NCI-H1092 treated with DMSO at 0.1 percent for 48 hours (cell line): ENCODE data around the gene CCDC194.

Experiments used
- DNase-seq: peaks from one replicate; lab custom pipeline; 2025; lab: John Stamatoyannopoulos, UW

Gene CCDC194, protein sequence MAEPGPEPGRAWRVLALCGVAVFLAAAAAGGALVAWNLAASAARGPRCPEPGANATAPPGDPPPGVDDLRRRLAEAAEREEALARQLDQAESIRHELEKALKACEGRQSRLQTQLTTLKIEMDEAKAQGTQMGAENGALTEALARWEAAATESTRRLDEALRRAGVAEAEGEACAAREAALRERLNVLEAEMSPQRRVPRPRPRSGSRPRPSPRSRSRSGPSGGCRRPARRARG

DNA sequence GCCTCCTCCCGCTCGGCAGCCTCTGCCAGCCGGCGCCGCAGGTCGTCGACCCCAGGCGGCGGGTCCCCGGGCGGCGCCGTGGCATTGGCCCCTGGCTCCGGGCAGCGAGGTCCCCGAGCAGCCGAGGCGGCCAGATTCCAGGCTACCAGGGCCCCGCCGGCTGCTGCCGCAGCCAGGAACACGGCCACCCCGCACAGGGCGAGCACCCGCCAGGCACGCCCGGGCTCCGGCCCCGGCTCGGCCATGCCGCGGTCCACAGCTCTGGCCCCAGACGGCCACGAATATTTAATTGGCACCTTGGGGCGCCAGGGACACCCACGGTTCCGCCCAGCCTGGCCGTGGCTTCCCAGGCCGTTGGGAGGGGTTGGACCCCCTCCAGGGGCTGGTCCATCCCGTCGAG is at the start of gene CCDC194:
CCDC194 (minus strand) TSS at position 283 of the 400 bp plus-strand sequence; CDS start at position 245, 38 bp downstream.
- no peak for DNase-seq

DNA sequence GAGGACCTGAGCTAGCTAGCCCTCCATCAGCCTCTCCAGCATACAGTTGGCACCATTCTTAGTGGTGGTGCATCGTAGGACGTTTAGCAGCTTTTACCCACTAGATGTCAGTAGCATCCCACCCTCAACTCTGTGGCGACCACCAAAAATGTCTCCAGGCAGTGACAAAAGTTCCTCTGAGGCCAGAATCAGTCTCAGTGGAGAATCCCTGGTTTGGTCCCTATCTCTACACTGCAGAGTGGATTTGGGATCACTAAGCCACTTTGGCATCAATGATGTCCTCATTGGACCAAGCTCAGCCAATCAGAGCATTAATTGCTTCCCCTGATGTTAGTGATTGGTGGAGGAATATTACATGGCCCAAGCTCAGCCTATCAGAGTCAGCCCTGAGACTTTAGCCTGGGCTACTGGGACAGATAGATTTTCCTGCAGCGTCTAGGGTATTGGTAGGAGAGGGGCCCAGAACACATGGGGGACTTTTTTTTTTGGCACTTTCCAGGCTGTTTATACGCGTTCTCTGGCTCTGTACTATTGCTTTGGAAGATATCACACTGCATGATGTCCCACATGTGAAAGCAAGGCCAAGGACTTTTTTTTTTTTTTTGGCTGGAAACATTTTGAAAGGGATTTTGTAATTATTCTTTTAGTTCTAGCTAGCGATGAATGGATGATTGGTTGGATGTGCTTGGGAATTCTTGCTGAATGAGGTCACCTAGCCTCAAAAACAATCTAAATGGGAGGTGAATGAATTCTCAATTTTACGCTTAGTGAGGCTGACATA is 47.4 kb upstream of the CCDC194 start:
- DNase-seq: peak; percentile 5

GRCh38 chr19:17436874-17437267 is 42.9 kb upstream of the CCDC194 start:
- no peak for DNase-seq

DNA sequence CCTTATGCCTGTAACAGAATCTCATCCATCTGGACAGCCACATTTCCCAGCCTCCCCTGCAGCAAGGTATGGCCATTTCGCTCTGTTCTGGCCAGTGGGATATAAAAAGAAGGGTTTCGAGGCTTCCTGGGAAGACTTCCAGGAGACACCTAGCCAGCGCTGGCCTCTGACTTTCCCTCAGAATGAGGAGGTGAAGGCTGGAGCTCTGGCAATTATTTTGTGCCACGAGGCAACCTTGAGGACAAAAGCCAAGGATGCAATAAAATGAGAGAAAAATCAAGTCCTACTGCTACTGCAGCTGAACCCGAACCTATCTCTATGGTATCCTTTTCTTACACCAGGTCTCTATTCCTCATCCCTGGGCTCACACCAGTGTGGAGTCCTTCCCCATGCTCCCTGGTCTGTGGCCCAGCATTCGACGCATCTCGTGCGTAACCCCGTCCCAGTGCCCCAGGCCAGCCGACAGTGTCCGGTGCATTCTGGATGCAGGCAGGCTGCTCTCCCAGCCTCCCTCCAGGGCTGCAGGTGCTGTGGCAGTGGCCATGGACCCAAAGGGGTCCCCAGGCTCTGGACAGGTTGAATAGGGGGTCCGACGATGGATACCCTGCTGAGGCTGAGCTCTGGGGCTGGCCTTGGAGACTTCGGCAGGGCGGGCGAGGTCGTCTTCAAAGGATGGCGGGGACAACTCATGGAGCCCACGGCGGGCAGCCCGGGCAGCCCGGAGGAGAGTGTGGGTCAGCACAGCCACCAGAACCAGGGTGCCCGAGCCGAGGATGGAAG is 42.3 kb upstream of the CCDC194 start:
- DNase-seq: no peak

DNA sequence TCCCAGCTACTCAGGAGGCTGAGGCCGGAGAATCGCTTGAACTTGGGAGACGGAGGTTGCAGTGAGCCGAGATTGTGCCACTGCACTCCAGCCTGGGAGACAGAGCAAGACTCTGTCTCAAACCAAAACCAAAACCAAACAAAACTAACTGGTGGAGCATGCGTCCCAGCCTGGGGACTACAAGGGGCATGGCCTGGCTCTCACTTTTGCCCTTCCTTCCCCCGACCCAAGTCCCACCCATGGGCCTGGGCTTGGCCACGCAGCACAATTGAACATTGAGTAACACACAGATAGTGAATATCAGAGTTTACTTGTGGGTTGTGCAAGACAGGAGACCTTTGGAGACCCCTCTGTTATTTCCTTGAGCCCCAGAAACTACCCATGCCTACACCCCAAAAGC is 41.2 kb upstream of the CCDC194 start:
- no peak for DNase-seq

- DNase-seq: no peak
Observed at GRCh38 chr19:17431417-17431816, 37.4 kb upstream of the CCDC194 start.

DNA sequence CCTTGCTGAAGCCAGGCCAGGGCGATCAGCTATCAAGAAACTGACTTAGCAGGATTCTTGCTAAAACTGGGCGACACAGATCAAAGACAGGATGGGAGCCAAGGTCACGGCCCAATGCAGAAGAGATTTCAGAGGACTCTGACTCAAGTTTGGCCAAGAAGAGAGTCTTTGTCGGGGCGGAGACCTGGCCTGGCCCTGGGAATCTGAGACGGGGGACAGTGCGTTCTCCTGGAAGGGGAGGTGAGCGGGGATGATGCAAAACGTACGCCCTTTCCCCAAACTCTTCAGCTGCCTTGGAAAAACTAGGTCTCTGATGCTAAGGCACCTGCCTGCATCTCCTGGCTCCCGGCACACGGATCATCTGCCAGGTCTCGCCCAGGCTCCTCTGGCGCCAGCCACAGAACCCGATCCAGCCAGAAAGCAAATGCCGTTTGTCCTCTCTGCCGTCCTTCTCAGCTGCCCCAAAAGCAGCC is 35.7 kb upstream of the CCDC194 start:
- DNase-seq: no peak

DNA sequence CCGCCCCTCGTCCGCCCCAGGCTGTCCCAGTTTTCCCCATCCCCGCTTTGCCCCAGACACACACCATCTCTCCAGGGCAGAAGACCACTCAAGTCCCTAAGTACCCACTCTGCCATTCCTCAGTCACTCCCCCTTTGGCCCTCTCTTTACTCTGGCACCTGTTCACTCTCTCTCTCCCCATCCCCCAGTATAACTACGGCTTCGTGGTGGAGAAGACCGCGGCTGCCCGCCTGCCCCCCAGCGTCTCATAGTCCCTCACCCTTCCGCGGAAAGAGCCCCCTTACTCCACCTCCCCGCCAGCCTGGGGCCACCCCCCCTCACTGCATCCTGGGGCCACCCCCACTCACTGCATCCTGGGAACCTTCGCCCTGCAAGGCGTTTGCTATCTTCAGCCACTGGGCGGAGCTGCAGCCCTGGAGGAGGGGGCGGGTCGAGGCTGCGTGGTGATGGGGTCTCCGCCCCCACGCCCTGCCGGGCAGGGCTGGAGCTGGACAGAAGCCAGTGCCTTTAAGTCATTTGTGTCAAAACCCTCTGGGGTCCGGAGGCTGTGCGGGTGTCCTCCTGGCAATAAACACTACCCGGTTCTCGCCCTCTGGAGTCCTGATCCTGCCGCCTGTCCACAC is 30.9 kb upstream of the CCDC194 start:
- peak; percentile 51 for DNase-seq

- DNase-seq: no peak
Observed at GRCh38 chr19:17423429-17424208, 29.6 kb upstream of the CCDC194 start.

GRCh38 chr19:17421942-17422341 is 27.9 kb upstream of the CCDC194 start:
- DNase-seq: no peak

DNA sequence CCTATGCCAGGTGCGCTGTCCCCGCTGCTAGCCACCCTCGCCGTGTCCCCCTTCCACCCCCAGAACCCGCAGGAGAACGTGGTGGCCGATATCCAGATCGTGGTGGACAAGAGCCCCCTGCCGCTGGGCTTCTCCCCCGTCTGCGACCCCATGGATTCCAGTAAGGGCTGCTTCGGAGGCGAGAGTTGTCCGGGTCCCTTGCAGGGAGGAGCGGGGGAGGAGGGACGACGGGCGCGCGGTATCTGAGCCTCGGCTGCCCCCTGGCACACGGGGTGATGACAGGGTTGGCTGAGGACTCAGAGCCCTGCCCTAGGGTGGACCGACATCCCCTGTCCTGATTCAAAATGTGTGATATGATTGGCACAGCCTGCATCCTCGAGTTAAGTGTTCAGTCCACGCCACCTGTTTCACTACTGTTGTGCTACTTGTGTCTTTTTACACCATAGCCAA is 26.5 kb upstream of the CCDC194 start:
- DNase-seq: peak; percentile 22

GRCh38 chr19:17419621-17420474 is 25.9 kb upstream of the CCDC194 start, which contains the start of gene MVB12A:
MVB12A (plus strand) TSS chr19:17420047; CDS start chr19:17420136, 89 bp downstream.
- DNase-seq: peak; percentile 97

- DNase-seq: no peak
Observed at GRCh38 chr19:17419154-17419620, 25.2 kb upstream of the CCDC194 start.

GRCh38 chr19:17418710-17419109 is 24.7 kb upstream of the CCDC194 start:
- DNase-seq: no peak

- DNase-seq: no peak
Observed at GRCh38 chr19:17415121-17415520, 21.1 kb upstream of the CCDC194 start.

- no peak for DNase-seq
Observed at GRCh38 chr19:17414097-17414496, 20.1 kb upstream of the CCDC194 start.

GRCh38 chr19:17411801-17412200 is 17.8 kb upstream of the CCDC194 start:
- no peak for DNase-seq

DNA sequence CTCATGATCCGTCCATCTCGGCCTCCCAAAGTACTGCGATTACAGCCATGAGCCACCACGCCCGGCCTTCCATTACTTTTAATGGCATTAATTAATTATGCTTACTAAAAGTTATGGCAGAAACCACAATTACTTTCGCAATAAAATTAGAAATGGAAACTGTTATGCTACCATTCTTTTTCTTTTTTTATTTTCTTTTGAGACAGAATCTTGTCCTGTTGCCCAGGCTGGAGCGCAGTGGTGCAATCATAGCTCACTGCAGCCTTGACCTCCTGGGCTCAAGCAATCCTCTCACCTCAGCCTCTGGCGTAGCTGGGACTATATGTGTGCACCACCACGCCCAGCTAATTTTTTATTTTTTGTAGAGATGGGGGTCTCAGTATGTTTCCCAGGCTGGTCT is 16.0 kb upstream of the CCDC194 start:
- no peak for DNase-seq

DNA sequence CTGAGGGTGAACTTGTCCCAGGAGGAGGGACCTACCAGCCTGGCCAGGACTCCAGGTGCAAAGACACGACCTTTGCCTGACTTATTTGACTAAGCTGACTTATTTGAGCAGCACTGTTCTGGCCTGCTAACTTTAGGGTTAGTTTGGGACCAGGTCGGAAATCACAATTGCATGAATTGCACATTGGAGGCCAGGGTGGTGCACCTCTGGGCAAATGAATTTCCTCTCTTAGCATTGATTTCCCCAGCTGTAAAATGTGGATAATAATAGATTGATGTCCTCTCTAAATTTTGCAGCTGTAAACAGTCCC is 12.8 kb upstream of the CCDC194 start:
- no peak for DNase-seq
